Measurements from ENCODE around the gene PREB.

Gene PREB

GRCh38 chr2:27139310-27139709 is 4.9 kb upstream of the PREB start, which contains the start of gene PRR30:
TSS of gene PRR30 (minus strand) at chr2:27139410. CDS start at chr2:27138329, 1,081 bp downstream.
- no peak within 1 kb of the TSS for H3K4me3 ChIP-seq (ENCODE audit: low read length)
- TF ChIP-seq, protein P1, sequence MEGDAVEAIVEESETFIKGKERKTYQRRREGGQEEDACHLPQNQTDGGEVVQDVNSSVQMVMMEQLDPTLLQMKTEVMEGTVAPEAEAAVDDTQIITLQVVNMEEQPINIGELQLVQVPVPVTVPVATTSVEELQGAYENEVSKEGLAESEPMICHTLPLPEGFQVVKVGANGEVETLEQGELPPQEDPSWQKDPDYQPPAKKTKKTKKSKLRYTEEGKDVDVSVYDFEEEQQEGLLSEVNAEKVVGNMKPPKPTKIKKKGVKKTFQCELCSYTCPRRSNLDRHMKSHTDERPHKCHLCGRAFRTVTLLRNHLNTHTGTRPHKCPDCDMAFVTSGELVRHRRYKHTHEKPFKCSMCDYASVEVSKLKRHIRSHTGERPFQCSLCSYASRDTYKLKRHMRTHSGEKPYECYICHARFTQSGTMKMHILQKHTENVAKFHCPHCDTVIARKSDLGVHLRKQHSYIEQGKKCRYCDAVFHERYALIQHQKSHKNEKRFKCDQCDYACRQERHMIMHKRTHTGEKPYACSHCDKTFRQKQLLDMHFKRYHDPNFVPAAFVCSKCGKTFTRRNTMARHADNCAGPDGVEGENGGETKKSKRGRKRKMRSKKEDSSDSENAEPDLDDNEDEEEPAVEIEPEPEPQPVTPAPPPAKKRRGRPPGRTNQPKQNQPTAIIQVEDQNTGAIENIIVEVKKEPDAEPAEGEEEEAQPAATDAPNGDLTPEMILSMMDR (conservative IDR thresholded peaks at IDR 0.05; ENCODE audit: low read depth, low read length) = no peak
- no peak for DNase-seq (ENCODE audit: low read depth)

- TF ChIP-seq, protein P1 (conservative IDR thresholded peaks at IDR 0.05; ENCODE audit: low read depth, low read length) = no peak
- no peak for DNase-seq (ENCODE audit: low read depth)
- no peak overlapping the region for H3K4me3 ChIP-seq (ENCODE audit: low read length)
These were observed 3.7 kb upstream of the PREB start for GRCh38 chr2:27138111-27138510.

DNA sequence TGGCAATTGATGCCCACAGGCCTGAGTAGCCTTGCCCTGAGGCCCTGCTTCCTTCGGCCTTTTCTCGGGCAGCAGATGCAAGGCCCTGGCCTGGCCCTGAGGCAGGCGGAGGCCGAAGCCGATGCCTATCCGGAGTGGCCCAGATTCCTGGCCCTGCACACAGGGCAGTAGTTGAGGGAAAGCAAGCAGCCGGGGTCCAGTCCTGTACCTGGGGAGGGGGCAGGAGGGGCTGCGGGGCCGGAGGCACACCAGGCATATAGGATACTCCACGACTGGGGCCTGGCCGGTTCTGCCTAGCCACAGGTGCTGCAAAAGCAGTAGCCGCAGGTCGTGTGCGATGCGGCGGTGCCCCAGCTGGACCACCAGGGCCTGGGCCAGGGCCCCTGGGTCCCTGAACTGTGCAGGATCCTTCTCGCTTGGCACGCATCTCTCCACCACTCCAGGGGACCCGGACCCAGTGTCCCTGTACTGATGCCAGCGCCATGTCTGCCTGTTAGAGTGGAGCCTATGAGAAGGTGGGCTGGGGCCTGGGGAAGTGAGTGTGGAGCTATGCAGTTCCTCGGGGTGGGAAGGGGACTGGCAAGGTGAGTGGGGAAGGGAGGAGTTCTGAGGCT is 3.0 kb upstream of the PREB start:
- DNase-seq (ENCODE audit: low read depth) = no peak
- no peak overlapping the region for H3K4me3 ChIP-seq (ENCODE audit: low read length)
- TF ChIP-seq, protein P1 (conservative IDR thresholded peaks at IDR 0.05; ENCODE audit: low read depth, low read length) = no peak

- DNase-seq (ENCODE audit: low read depth) = no peak
- H3K4me3 ChIP-seq (ENCODE audit: low read length) = no peak overlapping the region
- TF ChIP-seq, protein P1 (conservative IDR thresholded peaks at IDR 0.05; ENCODE audit: low read depth, low read length) = no peak
These were observed 2.3 kb upstream of the PREB start for GRCh38 chr2:27136751-27137150.

DNA sequence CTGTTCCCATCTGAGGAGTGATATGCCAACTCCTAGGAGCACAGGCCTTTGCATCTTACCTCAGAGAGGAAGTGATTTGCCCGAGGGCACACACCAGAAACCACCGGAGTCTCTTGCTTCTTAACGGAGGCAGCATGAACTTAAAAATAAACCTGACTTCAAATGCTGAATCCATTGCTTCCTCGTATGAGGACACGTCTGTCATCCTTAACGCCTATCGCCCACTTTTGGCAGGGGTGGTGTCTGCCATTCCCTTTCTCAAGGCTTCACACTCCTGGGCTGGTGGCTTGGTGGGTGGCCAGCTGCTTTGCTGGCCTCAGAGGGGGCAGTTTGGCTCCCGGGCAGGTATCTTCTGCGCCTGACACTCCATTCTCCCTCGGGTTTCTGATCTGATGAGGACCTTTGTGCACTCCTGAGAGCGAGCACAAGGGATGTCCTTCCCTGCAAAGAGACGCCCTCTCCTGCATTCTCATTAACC is 1.1 kb upstream of the PREB start:
- no peak for DNase-seq (ENCODE audit: low read depth)
- TF ChIP-seq, protein P1 (conservative IDR thresholded peaks at IDR 0.05; ENCODE audit: low read depth, low read length) = no peak
- no peak overlapping the region for H3K4me3 ChIP-seq (ENCODE audit: low read length)

GRCh38 chr2:27134781-27135477 is 493 bp upstream of the PREB start:
- peak overlapping the region; percentile 9 for H3K4me3 ChIP-seq (ENCODE audit: low read length)
- DNase-seq (ENCODE audit: low read depth) = no peak
- TF ChIP-seq, protein P1 (conservative IDR thresholded peaks at IDR 0.05; ENCODE audit: low read depth, low read length) = no peak

Measured in retinal pigment epithelial cell (primary cell).